ENCODE results near the gene RFC3. TPM values are rescaled to one million over a fixed set of nuclear protein-coding genes. Genes with fewer than 3 reads are reported as not detected.

RFC3 gene
- total RNA-seq, 1 experiment from 2014 or later = 17.5 TPM

DNA sequence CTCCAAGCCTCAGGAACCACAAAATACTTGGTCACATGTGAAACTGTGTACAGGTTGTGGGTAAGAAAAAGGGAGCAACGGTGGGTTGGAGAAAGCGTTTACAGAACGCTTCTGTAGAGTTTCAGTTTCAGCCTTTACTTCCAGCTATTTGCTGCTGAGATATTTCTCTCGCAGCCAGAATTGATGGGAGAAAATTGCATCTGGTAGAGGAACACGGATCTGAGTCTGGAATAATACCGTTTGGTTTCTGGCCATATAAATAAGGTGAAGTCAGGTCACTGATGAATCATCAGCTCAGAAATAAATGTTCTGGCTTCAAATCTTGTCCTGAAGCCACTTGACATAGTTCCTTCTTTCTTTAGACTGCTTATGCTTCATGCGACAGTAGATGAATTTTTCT lies 20.3 kb upstream of the RFC3 start:
- Mint-ChIP-seq H3K27me3 (ENCODE audit: insufficient read depth, unreplicated experiment) (no peaks in the 10 kb centered on the region), H3K4me3 (ENCODE audit: unreplicated experiment) (peak overlapping the region; percentile 27)

DNA sequence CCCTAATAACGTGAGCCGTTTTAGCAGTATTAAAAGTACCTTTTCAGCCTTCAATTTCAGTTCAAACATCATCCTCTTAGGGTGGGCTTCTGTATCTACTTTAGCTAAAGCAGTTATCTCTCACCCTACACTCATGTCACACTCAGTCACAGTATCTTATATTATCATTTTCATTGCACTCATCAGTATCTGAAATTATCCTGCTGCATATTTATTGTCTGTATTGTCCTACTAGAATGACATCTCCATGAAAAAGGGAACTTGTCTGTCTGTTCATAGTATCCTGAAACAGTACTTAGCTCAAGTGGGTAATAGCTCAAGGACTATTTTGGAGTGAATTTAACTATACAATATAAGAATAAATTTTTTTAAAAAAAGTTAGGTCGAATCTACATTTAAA lies 19.9 kb upstream of the RFC3 start:
- ChIA-PET CTCF (interaction anchor here (0.7 to 4.4 kb wide), 2 partner anchors 14 to 279 kb away, joined by 3 to 35 read pairs; no protein-coding TSS in a partner anchor), POLR2A (interaction anchor here (1.3 kb wide), 1 partner anchor 20 kb away, joined by 5 read pairs; the partner anchor contains the start of gene RFC3)
- no TSS peak for BruUV-seq (replicated peaks)
- intact Hi-C loops (cut with micrococcal nuclease) = no loop called here
- DNase-seq (ENCODE audit: unreplicated experiment) = no peak
- Mint-ChIP-seq H3K4me1 (ENCODE audit: insufficient read depth, unreplicated experiment) (peaks cover 12% of the 10 kb centered on the region), H3K36me3 (ENCODE audit: insufficient read depth, unreplicated experiment) (no peaks in the 10 kb centered on the region), H3K27ac (ENCODE audit: low read depth, unreplicated experiment) (peak overlapping the region; percentile 29), H3K9me3 (ENCODE audit: unreplicated experiment) (no peaks in the 10 kb centered on the region), H3K4me3 (ENCODE audit: unreplicated experiment) (no peak overlapping the region), H3K27me3 (ENCODE audit: insufficient read depth, unreplicated experiment) (no peaks in the 10 kb centered on the region)
- TF ChIP-seq, protein P1, sequence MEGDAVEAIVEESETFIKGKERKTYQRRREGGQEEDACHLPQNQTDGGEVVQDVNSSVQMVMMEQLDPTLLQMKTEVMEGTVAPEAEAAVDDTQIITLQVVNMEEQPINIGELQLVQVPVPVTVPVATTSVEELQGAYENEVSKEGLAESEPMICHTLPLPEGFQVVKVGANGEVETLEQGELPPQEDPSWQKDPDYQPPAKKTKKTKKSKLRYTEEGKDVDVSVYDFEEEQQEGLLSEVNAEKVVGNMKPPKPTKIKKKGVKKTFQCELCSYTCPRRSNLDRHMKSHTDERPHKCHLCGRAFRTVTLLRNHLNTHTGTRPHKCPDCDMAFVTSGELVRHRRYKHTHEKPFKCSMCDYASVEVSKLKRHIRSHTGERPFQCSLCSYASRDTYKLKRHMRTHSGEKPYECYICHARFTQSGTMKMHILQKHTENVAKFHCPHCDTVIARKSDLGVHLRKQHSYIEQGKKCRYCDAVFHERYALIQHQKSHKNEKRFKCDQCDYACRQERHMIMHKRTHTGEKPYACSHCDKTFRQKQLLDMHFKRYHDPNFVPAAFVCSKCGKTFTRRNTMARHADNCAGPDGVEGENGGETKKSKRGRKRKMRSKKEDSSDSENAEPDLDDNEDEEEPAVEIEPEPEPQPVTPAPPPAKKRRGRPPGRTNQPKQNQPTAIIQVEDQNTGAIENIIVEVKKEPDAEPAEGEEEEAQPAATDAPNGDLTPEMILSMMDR (IDR thresholded peaks at IDR 0.05; ENCODE audit: unreplicated experiment) = no peak

More for the DNA sequence above, 20.3 kb upstream of the RFC3 start:
- peaks cover 12% of the 10 kb centered on the region for H3K4me1 Mint-ChIP-seq (ENCODE audit: insufficient read depth, unreplicated experiment)
- ChIA-PET CTCF (interaction anchor here (0.7 kb wide), 1 partner anchor 14 kb away, joined by 3 read pairs; no protein-coding TSS in a partner anchor), POLR2A (interaction anchor here (1.3 kb wide), 1 partner anchor 20 kb away, joined by 5 read pairs; the partner anchor contains the start of gene RFC3)
- intact Hi-C loops (cut with micrococcal nuclease) = no loop called here
- BruUV-seq (replicated peaks) = no TSS peak
- DNase-seq (ENCODE audit: unreplicated experiment) = peak; percentile 16
- peak overlapping the region; percentile 29 for H3K27ac Mint-ChIP-seq (ENCODE audit: low read depth, unreplicated experiment)
- H3K36me3 Mint-ChIP-seq (ENCODE audit: insufficient read depth, unreplicated experiment) = no peaks in the 10 kb centered on the region
- no peaks in the 10 kb centered on the region for H3K9me3 Mint-ChIP-seq (ENCODE audit: unreplicated experiment)
- TF ChIP-seq, protein P1 (IDR thresholded peaks at IDR 0.05; ENCODE audit: unreplicated experiment) = no peak

DNA sequence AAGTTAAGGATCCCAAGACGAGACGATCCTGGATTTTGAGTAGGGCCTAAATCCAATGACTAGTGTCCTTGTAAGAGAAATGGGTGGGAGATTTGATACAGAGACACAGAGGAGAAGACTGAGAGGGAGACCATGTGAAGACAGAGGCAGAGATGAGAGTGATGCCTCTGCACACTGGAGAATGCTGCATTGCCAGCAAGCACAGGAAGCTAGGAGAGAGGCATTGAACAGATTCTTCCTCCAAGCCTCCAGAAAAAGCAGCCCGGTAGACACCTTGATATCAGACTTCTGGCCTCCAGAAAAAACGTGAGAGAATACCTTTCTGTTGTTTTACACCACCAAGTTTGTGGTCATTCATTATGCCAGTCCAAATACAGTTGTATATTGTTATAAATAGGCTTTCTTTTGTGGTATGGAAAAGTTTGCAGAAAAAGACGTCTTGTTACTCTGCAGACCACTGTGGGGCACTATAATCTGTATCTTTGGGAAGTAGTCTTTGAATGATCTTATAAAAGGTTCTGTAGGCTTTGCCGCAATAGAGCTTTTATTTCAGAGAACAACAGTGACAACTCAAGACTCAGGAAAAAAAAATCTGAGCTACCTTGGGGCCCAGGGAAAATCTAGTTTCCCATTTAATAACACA lies 17.9 kb upstream of the RFC3 start:
- intact Hi-C loops (cut with micrococcal nuclease) = loop anchor here (1.0 to 10.0 kb wide), 2 partner anchors 277 to 1355 kb away; no protein-coding TSS in a partner anchor
- no TSS peak for BruUV-seq (replicated peaks)
- TF ChIP-seq, protein P1 (IDR thresholded peaks at IDR 0.05; ENCODE audit: unreplicated experiment) = peak; percentile 12
- Mint-ChIP-seq H3K4me3 (ENCODE audit: unreplicated experiment) (no peak overlapping the region), H3K27me3 (ENCODE audit: insufficient read depth, unreplicated experiment) (no peaks in the 10 kb centered on the region), H3K36me3 (ENCODE audit: insufficient read depth, unreplicated experiment) (no peaks in the 10 kb centered on the region), H3K27ac (ENCODE audit: low read depth, unreplicated experiment) (no peak overlapping the region), H3K4me1 (ENCODE audit: insufficient read depth, unreplicated experiment) (peaks cover 12% of the 10 kb centered on the region), H3K9me3 (ENCODE audit: unreplicated experiment) (no peaks in the 10 kb centered on the region)
- POLR2A ChIA-PET = interaction anchor here (0.7 to 1.8 kb wide), 3 partner anchors 18 to 277 kb away, joined by 5 read pairs; partner anchors contain the start of gene RFC3
- CTCF ChIA-PET = interaction anchor here (0.5 to 4.4 kb wide), 14 partner anchors 8 to 1557 kb away, joined by 3 to 35 read pairs (median 4); no protein-coding TSS in a partner anchor
- DNase-seq (ENCODE audit: unreplicated experiment) = peak; percentile 18

DNA sequence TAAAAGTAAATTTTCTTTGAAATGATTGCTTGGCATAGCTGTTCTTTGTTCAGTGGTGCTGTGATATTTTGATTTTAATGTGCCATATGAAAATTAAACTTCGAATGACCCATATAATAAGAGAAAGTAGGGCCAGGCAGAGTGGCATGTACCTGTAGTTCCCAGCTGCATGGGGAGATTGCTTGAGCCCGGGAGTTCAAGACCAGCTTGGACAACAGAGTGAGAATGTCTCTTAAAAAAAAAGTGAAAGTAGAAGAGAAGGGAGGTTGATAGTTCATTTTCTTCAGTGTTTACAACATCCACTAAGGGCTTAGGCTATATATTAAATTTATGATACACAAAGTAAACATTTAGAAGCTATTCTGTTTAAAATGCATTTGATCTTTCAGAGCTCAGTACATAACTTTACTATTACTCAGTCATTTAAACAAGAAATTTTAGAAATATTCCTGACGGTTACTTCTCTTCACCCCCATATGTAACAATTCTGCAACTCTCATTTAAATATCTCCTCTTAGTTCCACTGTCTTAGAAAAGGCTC lies 17.2 kb upstream of the RFC3 start:
- H3K4me1 Mint-ChIP-seq (ENCODE audit: insufficient read depth, unreplicated experiment) = peaks cover 12% of the 10 kb centered on the region
- CTCF ChIA-PET = interaction anchor here (0.5 to 4.4 kb wide), 12 partner anchors 8 to 1557 kb away, joined by 3 to 35 read pairs (median 4); no protein-coding TSS in a partner anchor
- no peaks in the 10 kb centered on the region for H3K27me3 Mint-ChIP-seq (ENCODE audit: insufficient read depth, unreplicated experiment)
- no TSS peak for BruUV-seq (replicated peaks)
- TF ChIP-seq, protein P1 (IDR thresholded peaks at IDR 0.05; ENCODE audit: unreplicated experiment) = no peak
- POLR2A ChIA-PET = interaction anchor here (0.7 to 1.8 kb wide), 3 partner anchors 18 to 277 kb away, joined by 5 read pairs; partner anchors contain the start of gene RFC3
- H3K9me3 Mint-ChIP-seq (ENCODE audit: unreplicated experiment) = no peaks in the 10 kb centered on the region
- no peaks in the 10 kb centered on the region for H3K36me3 Mint-ChIP-seq (ENCODE audit: insufficient read depth, unreplicated experiment)
- H3K27ac Mint-ChIP-seq (ENCODE audit: low read depth, unreplicated experiment) = no peak overlapping the region
- H3K4me3 Mint-ChIP-seq (ENCODE audit: unreplicated experiment) = no peak overlapping the region
- no peak for DNase-seq (ENCODE audit: unreplicated experiment)
- intact Hi-C loops (cut with micrococcal nuclease) = loop anchor here (1.0 to 10.0 kb wide), 2 partner anchors 277 to 1354 kb away; no protein-coding TSS in a partner anchor

All from MCF 10A (cell line).